K562 (cell line): ENCODE measurements around the gene KIAA0319L. TPM values are rescaled to one million over a fixed set of nuclear protein-coding genes. Genes with fewer than 3 reads are reported as not detected.

ENCODE experiments used
- ATAC-seq: fragments of 200-7000 bp; cut with Tn5 transposase; 3 replicates; pipeline ENCODE4 v1.9.1; 2020; ENCODE audit warnings: moderate library complexity
- BruUV-seq: library from RNA; stranded (reverse); fragments of 400-500 nt; replicated peaks from 2 replicates; lab custom pipeline; 2021; lab: Mats Ljungman, UMichigan
- CTCF ChIA-PET: fragments of 300-600 bp; formaldehyde crosslinking; extraction: SDS; loops from one replicate; lab custom pipeline; 2021; ENCODE audit warnings: low intra/inter-chr PET ratio; lab: Yijun Ruan, JAX
- POLR2A ChIA-PET: fragments of 300-600, 350-650 bp; sonication (Branson Sonifier 250); formaldehyde crosslinking; extraction: SDS; loops from one replicate; lab custom pipeline; 2021; ENCODE audit warnings: antibody characterized with exemption, inconsistent platforms; lab: Yijun Ruan, JAX
- DNase-seq, 4 experiments: peaks; one replicate each; pipeline versions ENCODE4 v3.0.0 to v3.0.0-alpha.2; 2011 to 2018; ENCODE audit warnings: low spot score in 3 of 4, mixed read lengths in 3 of 4; ENCODE audit errors: extremely low read depth in 1 of 4
- FAIRE-seq: peaks from 2 replicates; lab custom pipeline; 2011; peaks lifted over from hg19 to GRCh38; lab: Jason Lieb, UNC
- H2AFZ ChIP-seq: 2 replicates; pipeline ENCODE4 v1.6.0; 2011; ENCODE audit warnings: low read depth, low read length, control low read depth, inconsistent platforms
- H3K27ac ChIP-seq: fragments of 200-600 bp; 3 replicates; pipeline ENCODE4 v1.8.0; 2011; ENCODE audit warnings: low read depth, mild to moderate bottlenecking, control low read depth, inconsistent platforms, low read length, moderate library complexity, mixed read lengths; ENCODE audit errors: extremely low read depth
- H3K27me3 ChIP-seq, 2 experiments: fragments of 300-600 bp in 1 of 2; 2 replicates in 1 of 2; 3 replicates in 1 of 2; pipeline versions ENCODE4 v1.6.0 to v1.8.0; 2011; ENCODE audit warnings: inconsistent platforms in 2 of 2, low read length in 2 of 2, mild to moderate bottlenecking in 1 of 2, mixed read lengths in 1 of 2, moderate library complexity in 1 of 2; ENCODE audit not compliant: control insufficient read depth in 2 of 2, insufficient read depth in 2 of 2
- H3K36me3 ChIP-seq: fragments of 300-600 bp; 3 replicates; pipeline ENCODE4 v1.8.0; 2011; ENCODE audit warnings: mild to moderate bottlenecking, low read length, inconsistent platforms; ENCODE audit not compliant: control insufficient read depth, insufficient read depth
- H3K4me1 ChIP-seq, 2 experiments: fragments of 200-600 bp in 1 of 2; replicated peaks in 1 of 2; 2 replicates in 1 of 2; 3 replicates in 1 of 2; pipeline versions ENCODE4 v1.5.1 to v1.8.0; 2011; ENCODE audit warnings: inconsistent platforms in 2 of 2, low read length in 2 of 2, mild to moderate bottlenecking in 1 of 2, mixed read lengths in 1 of 2, moderate library complexity in 1 of 2; ENCODE audit not compliant: control insufficient read depth in 2 of 2, insufficient read depth in 2 of 2
- H3K4me2 ChIP-seq: 2 replicates; pipeline ENCODE4 v1.6.1; 2011; ENCODE audit warnings: low read length, control low read depth, inconsistent platforms, mixed read lengths; ENCODE audit not compliant: insufficient read depth
- H3K4me3 ChIP-seq: fragments of 200-600 bp; sonication (generic), shearing (Covaris generic); 2 replicates; pipeline ENCODE4 v1.5.1; 2016; ENCODE audit warnings: control low read depth, inconsistent platforms
- H3K79me2 ChIP-seq: fragments of 200-600 bp; 3 replicates; pipeline ENCODE4 v1.8.0; 2011; ENCODE audit warnings: low read length, inconsistent platforms; ENCODE audit not compliant: control insufficient read depth, insufficient read depth
- H3K9ac ChIP-seq, 2 experiments: 2 replicates each; pipeline versions ENCODE4 v1.6.0 to v1.6.1; 2011; ENCODE audit warnings: low read depth in 2 of 2, low read length in 2 of 2, control low read depth in 1 of 2, inconsistent platforms in 1 of 2, mild to moderate bottlenecking in 1 of 2, mixed read lengths in 1 of 2; ENCODE audit not compliant: insufficient read depth in 1 of 2
- H3K9me1 ChIP-seq: one replicate; pipeline ENCODE4 v1.6.0; 2011; ENCODE audit warnings: inconsistent platforms, mild to moderate bottlenecking, low read length, moderate library complexity; ENCODE audit not compliant: control insufficient read depth, insufficient read depth
- H3K9me3 ChIP-seq: replicated peaks from 2 replicates; pipeline ENCODE4 v1.5.1; 2011; ENCODE audit warnings: low read depth, low read length, inconsistent platforms; ENCODE audit not compliant: control insufficient read depth, insufficient read depth
- H4K20me1 ChIP-seq: replicated peaks from 2 replicates; pipeline ENCODE4 v1.6.1; 2011; ENCODE audit warnings: low read length, inconsistent platforms, mixed read lengths; ENCODE audit not compliant: control insufficient read depth, insufficient read depth
- ATF1 ChIP-seq, 2 experiments: fragments of 450-650 bp in 1 of 2; IDR thresholded peaks; 2 replicates each; pipeline ENCODE4 v1.6.1; 2016; ENCODE audit warnings: missing compliant biosample characterization in 1 of 2, missing genetic modification characterization in 1 of 2
- FOS ChIP-seq: IDR thresholded peaks from 3 replicates; pipeline ENCODE4 v1.6.1; 2011; ENCODE audit not compliant: insufficient read length; ENCODE audit errors: extremely low read depth
- KLF13 ChIP-seq: fragments of 450-650 bp; IDR thresholded peaks from 2 replicates; pipeline ENCODE4 v1.6.1; 2016; ENCODE audit warnings: missing genetic modification characterization, low read depth, mild to moderate bottlenecking, missing compliant biosample characterization, moderate library complexity, borderline replicate concordance
- NCOR1 ChIP-seq: fragments of 450-650 bp; IDR thresholded peaks from 2 replicates; pipeline ENCODE4 v1.6.1; 2016; ENCODE audit warnings: mild to moderate bottlenecking, moderate library complexity
- SETDB1 ChIP-seq: IDR thresholded peaks from one replicate; pipeline ENCODE4 v1.6.1; 2012; ENCODE audit warnings: low read length, control low read depth, inconsistent platforms
- SMC3 ChIP-seq: conservative IDR thresholded peaks from 2 replicates; pipeline ENCODE4 v1.6.1; 2011; ENCODE audit warnings: low read depth, low read length, improper control_type of control experiment; ENCODE audit not compliant: insufficient read depth
- TOE1 ChIP-seq, 2 experiments: fragments of 450-650 bp in 1 of 2; sonication (generic) in 1 of 2; formaldehyde crosslinking in 1 of 2; IDR thresholded peaks; 2 replicates each; pipeline versions ENCODE4 v1.7.1 to v1.8.0; 2016 to 2022; ENCODE audit warnings: borderline replicate concordance in 2 of 2, mild to moderate bottlenecking in 2 of 2, antibody characterized with exemption in 1 of 2, inconsistent platforms in 1 of 2, low read depth in 1 of 2, missing genetic modification reagents in 1 of 2, moderate library complexity in 1 of 2
- ZNF507 ChIP-seq: conservative IDR thresholded peaks from 2 replicates; pipeline ENCODE4 v1.6.1; 2017; ENCODE audit warnings: missing genetic modification characterization, missing compliant biosample characterization
- ZNF717 ChIP-seq: fragments of 250-450 bp; sonication (Bioruptor Pico); IDR thresholded peaks from 2 replicates; pipeline ENCODE4 v1.5.0; 2021
- WGBS: fragments of 100-300 bp; shearing (Covaris generic); methylation state at CpG from one replicate; pipeline ENCODE4 v1.1.6; 2016; ENCODE audit warnings: low coverage, mixed read lengths; ENCODE audit not compliant: insufficient coverage; ENCODE audit errors: missing lambda C conversion rate; 5-methylcytosine and 5-hydroxymethylcytosine counted together
- in situ Hi-C: fragments of 300-500 bp; cut with MboI; formaldehyde crosslinking; loops from 4 replicates; pipeline ENCODE4 v1.15.0; 2018; ENCODE audit warnings: inconsistent platforms, mixed read lengths
- intact Hi-C: fragments of 100-400 bp; cut with micrococcal nuclease; formaldehyde crosslinking; loops from 2 replicates; pipeline ENCODE4 v1.14.2; 2022
- polyA plus RNA-seq, 8 experiments: library from polyadenylated mRNA; depleted of rRNA in 4 of 8; stranded (reverse) in 5 of 8; unstranded in 3 of 8; fragments of >200 nt; fragmentation: Nextera tagmentation in 2 of 8; fragmentation: Illumina TruSeq in 1 of 8; extraction: Ambion mirVana in 2 of 8; extraction: Trizol in 1 of 8; gene quantifications; 2 replicates each; pipeline versions ENCODE4 v1.2.1 to v1.2.3, GENCODE V29; 2011 to 2014; ENCODE audit warnings: inconsistent platforms in 1 of 8, missing spikeins in 1 of 8
- total RNA-seq, 7 experiments: library from RNA; depleted of rRNA in 6 of 7; stranded (reverse); fragments of >200 nt in 6 of 7; fragmentation: Illumina TruSeq in 2 of 7; extraction: Trizol in 2 of 7; gene quantifications; 2 replicates each; pipeline versions ENCODE4 v1.2.1 to v1.2.3, GENCODE V29; 2011 to 2021; ENCODE audit warnings: low replicate concordance in 1 of 7
- TF ChIP-seq, protein P1 (sequence below): sonication (generic); formaldehyde crosslinking; IDR thresholded peaks from 2 replicates; pipeline ENCODE4 v1.8.0; 2022; ENCODE audit warnings: mild to moderate bottlenecking, missing genetic modification reagents
- TF ChIP-seq, protein P2 (sequence below), 2 experiments: fragments of 450-650 bp; formaldehyde crosslinking in 1 of 2; IDR thresholded peaks; 2 replicates each; pipeline versions ENCODE4 v1.4.0 to v1.6.1; 2014 to 2020; ENCODE audit warnings: mild to moderate bottlenecking in 2 of 2, borderline replicate concordance in 1 of 2, low read depth in 1 of 2
- TF ChIP-seq, protein P3 (sequence below): fragments of 250-450 bp; sonication (Bioruptor Pico); IDR thresholded peaks from 2 replicates; pipeline ENCODE4 v1.8.0; 2021; ENCODE audit warnings: moderate library complexity, mild to moderate bottlenecking, inconsistent platforms

Gene KIAA0319L
- total and polyA plus RNA-seq, 9 of the 15 experiments (the other 6 are each of a cell fraction or from before 2014, with no cell fraction given) = 2.4 to 51.7 (median 27.4) TPM

DNA sequence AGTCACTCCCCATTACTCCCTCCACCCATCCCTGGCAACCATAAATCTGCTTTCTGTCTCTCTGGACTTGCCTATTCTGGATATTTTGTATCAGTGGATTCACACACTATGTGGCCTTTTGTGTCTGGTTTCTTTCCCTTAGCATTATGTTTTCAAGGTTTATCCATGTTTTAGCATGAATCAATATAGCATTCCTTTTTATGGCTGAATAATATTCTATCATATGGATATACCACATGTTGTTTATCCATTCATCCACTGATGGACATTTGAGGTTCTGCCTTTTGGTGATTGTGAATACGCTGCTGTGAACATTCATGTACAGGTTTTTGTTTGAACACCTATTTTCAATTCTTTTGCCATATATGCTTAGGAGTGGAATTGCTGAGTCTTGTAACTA is 148.3 kb downstream of the KIAA0319L start:
- WGBS = 95% methylated on average over 1 of the region's 1 CpG
- peaks cover 63% of the 10 kb centered on the region for H3K36me3 ChIP-seq

More for the DNA sequence above, 148.3 kb downstream of the KIAA0319L start:
- ATAC-seq (no peak), DNase-seq (no peak), FAIRE-seq (no peak)
- BruUV-seq = no TSS peak
- no peaks in the 10 kb centered on the region for H3K27me3 ChIP-seq
- no peak overlapping the region for H3K27ac ChIP-seq
- ChIA-PET POLR2A (interaction anchor here (0.6 kb wide), 1 partner anchor 148 kb away, joined by 3 read pairs; the partner anchor contains the start of gene KIAA0319L), CTCF (no interaction called here)
- no peaks in the 10 kb centered on the region for H3K4me1 ChIP-seq
- no peak overlapping the region for H3K4me2 ChIP-seq
- no peaks in the 10 kb centered on the region for H3K9me1 ChIP-seq
- intact Hi-C loops = loop anchor here (10.0 kb wide), 1 partner anchor 204 kb away; no protein-coding TSS in a partner anchor
- H3K4me3 ChIP-seq = no peak overlapping the region
- in situ Hi-C loops = no loop called here
- H2AFZ ChIP-seq = no peak overlapping the region
- no peak overlapping the region for H3K9ac ChIP-seq
- TF ChIP-seq TOE1 (IDR thresholded peaks at IDR 0.05; ENCODE audit: borderline replicate concordance) (no peak), TOE1 (CRISPR knock-in tag; IDR thresholded peaks at IDR 0.05; ENCODE audit: borderline replicate concordance, low read depth) (no peak), ZNF717 (CRISPR knock-in tag) (no peak), SMC3 (no peak), NCOR1 (no peak), KLF13 (no peak), ZNF507 (tag) (no peak), ATF1 (CRISPR knock-in tag; IDR thresholded peaks at IDR 0.05) (no peak), ATF1 (tag; IDR thresholded peaks at IDR 0.05) (no peak), SETDB1 (no peak), FOS (no peak)
- TF ChIP-seq, protein P1, sequence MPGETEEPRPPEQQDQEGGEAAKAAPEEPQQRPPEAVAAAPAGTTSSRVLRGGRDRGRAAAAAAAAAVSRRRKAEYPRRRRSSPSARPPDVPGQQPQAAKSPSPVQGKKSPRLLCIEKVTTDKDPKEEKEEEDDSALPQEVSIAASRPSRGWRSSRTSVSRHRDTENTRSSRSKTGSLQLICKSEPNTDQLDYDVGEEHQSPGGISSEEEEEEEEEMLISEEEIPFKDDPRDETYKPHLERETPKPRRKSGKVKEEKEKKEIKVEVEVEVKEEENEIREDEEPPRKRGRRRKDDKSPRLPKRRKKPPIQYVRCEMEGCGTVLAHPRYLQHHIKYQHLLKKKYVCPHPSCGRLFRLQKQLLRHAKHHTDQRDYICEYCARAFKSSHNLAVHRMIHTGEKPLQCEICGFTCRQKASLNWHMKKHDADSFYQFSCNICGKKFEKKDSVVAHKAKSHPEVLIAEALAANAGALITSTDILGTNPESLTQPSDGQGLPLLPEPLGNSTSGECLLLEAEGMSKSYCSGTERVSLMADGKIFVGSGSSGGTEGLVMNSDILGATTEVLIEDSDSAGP (CRISPR knock-in tag) = no peak
- TF ChIP-seq, protein P2, sequence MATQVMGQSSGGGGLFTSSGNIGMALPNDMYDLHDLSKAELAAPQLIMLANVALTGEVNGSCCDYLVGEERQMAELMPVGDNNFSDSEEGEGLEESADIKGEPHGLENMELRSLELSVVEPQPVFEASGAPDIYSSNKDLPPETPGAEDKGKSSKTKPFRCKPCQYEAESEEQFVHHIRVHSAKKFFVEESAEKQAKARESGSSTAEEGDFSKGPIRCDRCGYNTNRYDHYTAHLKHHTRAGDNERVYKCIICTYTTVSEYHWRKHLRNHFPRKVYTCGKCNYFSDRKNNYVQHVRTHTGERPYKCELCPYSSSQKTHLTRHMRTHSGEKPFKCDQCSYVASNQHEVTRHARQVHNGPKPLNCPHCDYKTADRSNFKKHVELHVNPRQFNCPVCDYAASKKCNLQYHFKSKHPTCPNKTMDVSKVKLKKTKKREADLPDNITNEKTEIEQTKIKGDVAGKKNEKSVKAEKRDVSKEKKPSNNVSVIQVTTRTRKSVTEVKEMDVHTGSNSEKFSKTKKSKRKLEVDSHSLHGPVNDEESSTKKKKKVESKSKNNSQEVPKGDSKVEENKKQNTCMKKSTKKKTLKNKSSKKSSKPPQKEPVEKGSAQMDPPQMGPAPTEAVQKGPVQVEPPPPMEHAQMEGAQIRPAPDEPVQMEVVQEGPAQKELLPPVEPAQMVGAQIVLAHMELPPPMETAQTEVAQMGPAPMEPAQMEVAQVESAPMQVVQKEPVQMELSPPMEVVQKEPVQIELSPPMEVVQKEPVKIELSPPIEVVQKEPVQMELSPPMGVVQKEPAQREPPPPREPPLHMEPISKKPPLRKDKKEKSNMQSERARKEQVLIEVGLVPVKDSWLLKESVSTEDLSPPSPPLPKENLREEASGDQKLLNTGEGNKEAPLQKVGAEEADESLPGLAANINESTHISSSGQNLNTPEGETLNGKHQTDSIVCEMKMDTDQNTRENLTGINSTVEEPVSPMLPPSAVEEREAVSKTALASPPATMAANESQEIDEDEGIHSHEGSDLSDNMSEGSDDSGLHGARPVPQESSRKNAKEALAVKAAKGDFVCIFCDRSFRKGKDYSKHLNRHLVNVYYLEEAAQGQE (IDR thresholded peaks at IDR 0.05; ENCODE audit: borderline replicate concordance) = no peak
- TF ChIP-seq, protein P2 (CRISPR knock-in tag; IDR thresholded peaks at IDR 0.05; ENCODE audit: low read depth) = no peak
- TF ChIP-seq, protein P3, sequence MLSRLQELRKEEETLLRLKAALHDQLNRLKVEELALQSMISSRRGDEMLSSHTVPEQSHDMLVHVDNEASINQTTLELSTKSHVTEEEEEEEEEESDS (CRISPR knock-in tag) = no peak
- H3K79me2 ChIP-seq = no peaks in the 10 kb centered on the region
- no peaks in the 10 kb centered on the region for H3K9me3 ChIP-seq
- no peaks in the 10 kb centered on the region for H4K20me1 ChIP-seq
